Mucosa of rectum (tissue), 2 donors: ENCODE results near the gene FBXO24.

Experiments
- H3K27ac ChIP-seq, 2 donors: one replicate each; pipeline ENCODE4 v1.7.0; 2013; ENCODE audit warnings: inconsistent platforms in 2 of 2, low read depth in 2 of 2, low read length in 2 of 2
- H3K27me3 ChIP-seq, 2 donors: one replicate each; pipeline ENCODE4 v1.7.0; 2013; ENCODE audit warnings: low read length in 2 of 2; ENCODE audit not compliant: control insufficient read depth in 2 of 2, insufficient read depth in 2 of 2
- H3K36me3 ChIP-seq, 2 donors: one replicate each; pipeline ENCODE4 v1.7.0; 2013; ENCODE audit warnings: low read length in 2 of 2; ENCODE audit not compliant: control insufficient read depth in 2 of 2, insufficient read depth in 2 of 2
- H3K4me1 ChIP-seq, 2 donors: one replicate each; pipeline ENCODE4 v1.7.0; 2013; ENCODE audit warnings: low read length in 2 of 2, mild to moderate bottlenecking in 1 of 2; ENCODE audit not compliant: control insufficient read depth in 2 of 2, insufficient read depth in 2 of 2
- H3K4me3 ChIP-seq, 2 donors: one replicate each; pipeline ENCODE4 v1.7.0; 2013; ENCODE audit warnings: low read length in 2 of 2
- H3K9ac ChIP-seq, 2 donors: one replicate each; pipeline ENCODE4 v1.7.0; 2013; ENCODE audit warnings: low read length in 2 of 2, low read depth in 1 of 2, mild to moderate bottlenecking in 1 of 2
- H3K9me3 ChIP-seq, 2 donors: one replicate each; pipeline ENCODE4 v1.7.0; 2013; ENCODE audit warnings: low read length in 2 of 2; ENCODE audit not compliant: control insufficient read depth in 2 of 2
- donor health status: healthy.
- donor health status: Normal muscosa, but diverticular disease.

FBXO24 gene

GRCh38 chr7:100573691-100574361 lies 12.3 kb upstream of the FBXO24 start, which contains the start of gene SAP25:
Gene SAP25 (minus strand): TSS chr7:100573900. CDS start chr7:100573742, 158 bp downstream.
- Histone ChIP-seq H3K4me1 (peaks cover 14 to 18% of the 10 kb centered on the region in 2 donors), H3K9ac (no peak within 1 kb of the TSS), H3K27ac (no peak within 1 kb of the TSS), H3K36me3 (peaks cover 31 to 34% of the 10 kb centered on the region in 2 donors), H3K27me3 (no peaks in the 10 kb centered on the region), H3K4me3 (no peak within 1 kb of the TSS), H3K9me3 (no peaks in the 10 kb centered on the region)

GRCh38 chr7:100574362-100575205 lies 11.5 kb upstream of the FBXO24 start:
- no peak overlapping the region for H3K9ac ChIP-seq
- H3K27me3 ChIP-seq, result no peaks in the 10 kb centered on the region
- H3K27ac ChIP-seq, result no peak overlapping the region
- H3K4me1 ChIP-seq, result peaks cover 7 to 10% of the 10 kb centered on the region in 2 donors
- no peaks in the 10 kb centered on the region for H3K9me3 ChIP-seq
- peaks cover 35 to 39% of the 10 kb centered on the region in 2 donors for H3K36me3 ChIP-seq
- no peak overlapping the region for H3K4me3 ChIP-seq

GRCh38 chr7:100575206-100575631 lies 10.9 kb upstream of the FBXO24 start:
- Histone ChIP-seq H3K4me1 (peaks cover under 1 to 7% of the 10 kb centered on the region in 2 donors), H3K4me3 (no peak overlapping the region), H3K27ac (no peak overlapping the region), H3K9me3 (no peaks in the 10 kb centered on the region), H3K27me3 (no peaks in the 10 kb centered on the region), H3K9ac (no peak overlapping the region), H3K36me3 (peaks cover 42 to 44% of the 10 kb centered on the region in 2 donors)

- H3K27me3 ChIP-seq, result no peaks in the 10 kb centered on the region
- peaks cover 48 to 50% of the 10 kb centered on the region in 2 donors for H3K36me3 ChIP-seq
- no peaks in the 10 kb centered on the region for H3K9me3 ChIP-seq
- H3K27ac ChIP-seq, result no peak overlapping the region
- H3K9ac ChIP-seq, result no peak overlapping the region
- no peak overlapping the region for H3K4me3 ChIP-seq
- H3K4me1 ChIP-seq, result peaks cover 0 to 5% of the 10 kb centered on the region in 2 donors
Measured at GRCh38 chr7:100575746-100576383, 10.3 kb upstream of the FBXO24 start.

GRCh38 chr7:100576384-100576993 lies 9.6 kb upstream of the FBXO24 start:
- Histone ChIP-seq H3K27ac (no peak overlapping the region), H3K27me3 (no peaks in the 10 kb centered on the region)

GRCh38 chr7:100577103-100577502 lies 9.0 kb upstream of the FBXO24 start:
- H3K4me3 ChIP-seq, result no peak overlapping the region
- no peaks in the 10 kb centered on the region for H3K4me1 ChIP-seq
- H3K36me3 ChIP-seq, result peaks cover 59 to 62% of the 10 kb centered on the region in 2 donors

More at GRCh38 chr7:100576384-100576993, 9.6 kb upstream of the FBXO24 start:
- H3K4me3 ChIP-seq, result no peak overlapping the region
- H3K9me3 ChIP-seq, result no peaks in the 10 kb centered on the region
- peaks cover 53 to 56% of the 10 kb centered on the region in 2 donors for H3K36me3 ChIP-seq
- no peak overlapping the region for H3K9ac ChIP-seq
- H3K4me1 ChIP-seq, result no peaks in the 10 kb centered on the region

GRCh38 chr7:100577507-100577906 lies 8.6 kb upstream of the FBXO24 start:
- Histone ChIP-seq H3K9me3 (no peaks in the 10 kb centered on the region), H3K9ac (no peak overlapping the region), H3K27me3 (no peaks in the 10 kb centered on the region), H3K27ac (no peak overlapping the region), H3K4me1 (peaks cover 0 to 3% of the 10 kb centered on the region in 2 donors), H3K4me3 (no peak overlapping the region), H3K36me3 (peaks cover 63 to 66% of the 10 kb centered on the region in 2 donors)

More at GRCh38 chr7:100577103-100577502, 9.0 kb upstream of the FBXO24 start:
- Histone ChIP-seq H3K9ac (no peak overlapping the region), H3K9me3 (no peaks in the 10 kb centered on the region), H3K27ac (no peak overlapping the region), H3K27me3 (no peaks in the 10 kb centered on the region)

- Histone ChIP-seq H3K36me3 (peaks cover 64 to 67% of the 10 kb centered on the region in 2 donors), H3K4me1 (peaks cover 6 to 13% of the 10 kb centered on the region in 2 donors), H3K27me3 (no peaks in the 10 kb centered on the region), H3K9me3 (no peaks in the 10 kb centered on the region), H3K27ac (no peak overlapping the region), H3K9ac (no peak overlapping the region), H3K4me3 (no peak overlapping the region)
Measured at GRCh38 chr7:100578246-100579183, 7.6 kb upstream of the FBXO24 start.
